Inflammatory macrophage (primary cell): ENCODE data around the gene SLC66A1.
"Not testable (repeated sequence)": the region's sequence is repeated elsewhere in the genome, so short reads cannot be mapped to it uniquely, and the experiment has no call there.

Experiments used
- DNase-seq, 2 donors: peaks; one replicate each; pipeline ENCODE4 v3.0.0-alpha.2; 2020 to 2022
- total RNA-seq, 18 experiments: gene quantifications; one replicate each; lab custom pipeline; 2026; ENCODE audit warnings: mixed read lengths in 6 of 18, inconsistent platforms in 2 of 18; lab: John Stamatoyannopoulos, UW

The SLC66A1 gene
- total RNA-seq = 6.8 to 114 (median 43.8) reads per million in 18 experiments

GRCh38 chr1:19311931-19312781, at the start of gene SLC66A1, which contains the start of gene AKR7A2:
Gene SLC66A1, plus strand, starts transcription at chr1:19312326. Its CDS starts 5,352 bp downstream, at chr1:19317678.
Gene AKR7A2, minus strand, starts transcription at chr1:19312144. Its CDS starts 20 bp downstream, at chr1:19312124.
- peak; percentile 97 to 98 for DNase-seq

- DNase-seq = no peak
Observed at GRCh38 chr1:19262744-19263143, 49.4 kb upstream of the SLC66A1 start.

GRCh38 chr1:19268445-19268844, 43.7 kb upstream of the SLC66A1 start:
- DNase-seq = no peak

GRCh38 chr1:19269427-19270342, 42.4 kb upstream of the SLC66A1 start:
- DNase-seq = not testable (repeated sequence)

- not testable (repeated sequence) for DNase-seq
Observed at GRCh38 chr1:19270343-19270730, 41.8 kb upstream of the SLC66A1 start.

GRCh38 chr1:19272064-19272463, 40.1 kb upstream of the SLC66A1 start:
- no peak for DNase-seq

GRCh38 chr1:19273106-19273843, 38.9 kb upstream of the SLC66A1 start:
- DNase-seq = no peak

- peak in 1 of 2 donors; percentile 55 for DNase-seq
Observed at GRCh38 chr1:19273844-19274531, 38.1 kb upstream of the SLC66A1 start.

GRCh38 chr1:19274636-19275035, 37.5 kb upstream of the SLC66A1 start:
- no peak for DNase-seq

- no peak for DNase-seq
Observed at GRCh38 chr1:19283891-19284290, 28.2 kb upstream of the SLC66A1 start.

- DNase-seq = no peak
Observed at GRCh38 chr1:19284881-19285280, 27.2 kb upstream of the SLC66A1 start.

GRCh38 chr1:19285366-19285765, 26.8 kb upstream of the SLC66A1 start:
- DNase-seq = not testable (repeated sequence)

- DNase-seq = not testable (repeated sequence)
Observed at GRCh38 chr1:19285807-19286206, 26.3 kb upstream of the SLC66A1 start.

GRCh38 chr1:19287436-19288185, 24.5 kb upstream of the SLC66A1 start:
- DNase-seq = no peak

GRCh38 chr1:19288324-19289241, 23.5 kb upstream of the SLC66A1 start, which contains the start of gene AKR7A3:
Gene AKR7A3, minus strand, starts transcription at chr1:19288770. Its CDS starts 61 bp downstream, at chr1:19288709.
- peak; percentile 65 to 84 for DNase-seq

GRCh38 chr1:19289244-19289643, 22.9 kb upstream of the SLC66A1 start:
- no peak for DNase-seq

GRCh38 chr1:19294638-19295037, 17.5 kb upstream of the SLC66A1 start:
- no peak for DNase-seq

- DNase-seq = no peak
Observed at GRCh38 chr1:19300211-19300610, 11.9 kb upstream of the SLC66A1 start.

- not testable (repeated sequence) for DNase-seq
Observed at GRCh38 chr1:19304081-19304480, 8.0 kb upstream of the SLC66A1 start.

- DNase-seq = no peak
Observed at GRCh38 chr1:19305880-19306279, 6.2 kb upstream of the SLC66A1 start.
